HCT116 (cell line): ENCODE data around the gene PEX11B.

Experiments used
- CBX3 ChIP-seq: IDR thresholded peaks from 2 replicates; pipeline ENCODE4 v1.6.1; 2012; ENCODE audit warnings: low read depth
- ELF1 ChIP-seq: IDR thresholded peaks from 2 replicates; pipeline ENCODE4 v1.6.1; 2012; ENCODE audit warnings: low read depth, borderline replicate concordance
- EZH2 ChIP-seq: fragments of 200-600 bp; sonication (generic); IDR thresholded peaks from 2 replicates; pipeline ENCODE4 v1.6.1; 2017; ENCODE audit warnings: antibody characterized with exemption, mixed run types
- EZH2phosphoT487 ChIP-seq: fragments of 200-600 bp; IDR thresholded peaks from 2 replicates; pipeline ENCODE4 v1.6.1; 2018; ENCODE audit warnings: antibody characterized with exemption, borderline replicate concordance
- FOSL1 ChIP-seq: IDR thresholded peaks from 2 replicates; pipeline ENCODE4 v1.6.1; 2012; ENCODE audit warnings: low read depth
- MAX ChIP-seq: IDR thresholded peaks from 2 replicates; pipeline ENCODE4 v1.6.1; 2012
- POLR2A ChIP-seq: IDR thresholded peaks from 2 replicates; pipeline ENCODE4 v1.7.0; 2011; ENCODE audit warnings: borderline replicate concordance; ENCODE audit not compliant: insufficient read depth, insufficient read length; ENCODE audit errors: extremely low read depth
- POLR2AphosphoS5 ChIP-seq: IDR thresholded peaks from 2 replicates; pipeline ENCODE4 v1.6.1; 2011; ENCODE audit warnings: mild to moderate bottlenecking, low read depth, low read length, moderate library complexity
- RAD21 ChIP-seq: IDR thresholded peaks from 2 replicates; pipeline ENCODE4 v1.6.1; 2012; ENCODE audit warnings: low read depth, mild to moderate bottlenecking
- REST ChIP-seq: IDR thresholded peaks from 2 replicates; pipeline ENCODE4 v1.6.1; 2012; ENCODE audit warnings: low read depth
- SIN3A ChIP-seq: IDR thresholded peaks from 2 replicates; pipeline ENCODE4 v1.6.1; 2012; ENCODE audit warnings: low read depth
- YY1 ChIP-seq: IDR thresholded peaks from 2 replicates; pipeline ENCODE4 v1.6.1; 2011; ENCODE audit warnings: low read length, low read depth, moderate library complexity, mild to moderate bottlenecking; ENCODE audit not compliant: insufficient replicate concordance; ENCODE audit errors: extremely low read depth
- TF ChIP-seq, protein P1 (sequence below), 3 experiments: fragments of 200-600 bp in 1 of 3; sonication (generic) in 1 of 3; IDR thresholded peaks in 2 of 3; conservative IDR thresholded peaks in 1 of 3; 2 replicates each; pipeline ENCODE4 v1.5.1; 2012 to 2017; ENCODE audit warnings: low read depth in 2 of 3, low read length in 2 of 3, antibody characterized with exemption in 1 of 3, borderline replicate concordance in 1 of 3, control low read depth in 1 of 3, mild to moderate bottlenecking in 1 of 3, mixed read lengths in 1 of 3, mixed run types in 1 of 3, moderate library complexity in 1 of 3; ENCODE audit not compliant: insufficient read depth in 1 of 3
- TF ChIP-seq, protein P2 (sequence below): IDR thresholded peaks from 2 replicates; pipeline ENCODE4 v1.6.1; 2011; ENCODE audit warnings: mild to moderate bottlenecking, low read length, moderate library complexity; ENCODE audit not compliant: insufficient replicate concordance; ENCODE audit errors: extremely low read depth

- TF ChIP-seq, protein P1, sequence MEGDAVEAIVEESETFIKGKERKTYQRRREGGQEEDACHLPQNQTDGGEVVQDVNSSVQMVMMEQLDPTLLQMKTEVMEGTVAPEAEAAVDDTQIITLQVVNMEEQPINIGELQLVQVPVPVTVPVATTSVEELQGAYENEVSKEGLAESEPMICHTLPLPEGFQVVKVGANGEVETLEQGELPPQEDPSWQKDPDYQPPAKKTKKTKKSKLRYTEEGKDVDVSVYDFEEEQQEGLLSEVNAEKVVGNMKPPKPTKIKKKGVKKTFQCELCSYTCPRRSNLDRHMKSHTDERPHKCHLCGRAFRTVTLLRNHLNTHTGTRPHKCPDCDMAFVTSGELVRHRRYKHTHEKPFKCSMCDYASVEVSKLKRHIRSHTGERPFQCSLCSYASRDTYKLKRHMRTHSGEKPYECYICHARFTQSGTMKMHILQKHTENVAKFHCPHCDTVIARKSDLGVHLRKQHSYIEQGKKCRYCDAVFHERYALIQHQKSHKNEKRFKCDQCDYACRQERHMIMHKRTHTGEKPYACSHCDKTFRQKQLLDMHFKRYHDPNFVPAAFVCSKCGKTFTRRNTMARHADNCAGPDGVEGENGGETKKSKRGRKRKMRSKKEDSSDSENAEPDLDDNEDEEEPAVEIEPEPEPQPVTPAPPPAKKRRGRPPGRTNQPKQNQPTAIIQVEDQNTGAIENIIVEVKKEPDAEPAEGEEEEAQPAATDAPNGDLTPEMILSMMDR (IDR thresholded peaks at IDR 0.05 in 2 of 3, conservative IDR thresholded peaks at IDR 0.05 in 1 of 3; ENCODE audit: borderline replicate concordance in 1 of 3, insufficient read depth in 1 of 3, low read depth in 2 of 3, low read length in 2 of 3) = no peak
- TF ChIP-seq RAD21 = no peak
- no peak for TF ChIP-seq EZH2phosphoT487
- no peak for TF ChIP-seq YY1
- TF ChIP-seq, protein P2, sequence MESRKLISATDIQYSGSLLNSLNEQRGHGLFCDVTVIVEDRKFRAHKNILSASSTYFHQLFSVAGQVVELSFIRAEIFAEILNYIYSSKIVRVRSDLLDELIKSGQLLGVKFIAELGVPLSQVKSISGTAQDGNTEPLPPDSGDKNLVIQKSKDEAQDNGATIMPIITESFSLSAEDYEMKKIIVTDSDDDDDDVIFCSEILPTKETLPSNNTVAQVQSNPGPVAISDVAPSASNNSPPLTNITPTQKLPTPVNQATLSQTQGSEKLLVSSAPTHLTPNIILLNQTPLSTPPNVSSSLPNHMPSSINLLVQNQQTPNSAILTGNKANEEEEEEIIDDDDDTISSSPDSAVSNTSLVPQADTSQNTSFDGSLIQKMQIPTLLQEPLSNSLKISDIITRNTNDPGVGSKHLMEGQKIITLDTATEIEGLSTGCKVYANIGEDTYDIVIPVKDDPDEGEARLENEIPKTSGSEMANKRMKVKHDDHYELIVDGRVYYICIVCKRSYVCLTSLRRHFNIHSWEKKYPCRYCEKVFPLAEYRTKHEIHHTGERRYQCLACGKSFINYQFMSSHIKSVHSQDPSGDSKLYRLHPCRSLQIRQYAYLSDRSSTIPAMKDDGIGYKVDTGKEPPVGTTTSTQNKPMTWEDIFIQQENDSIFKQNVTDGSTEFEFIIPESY = no peak
- no peak for TF ChIP-seq POLR2A
- TF ChIP-seq REST = no peak
- TF ChIP-seq SIN3A = no peak
- no peak for TF ChIP-seq MAX
- TF ChIP-seq POLR2AphosphoS5 = no peak
- peak; percentile 4; the same call in 1 of the 2 replicates for TF ChIP-seq CBX3
- no peak for TF ChIP-seq FOSL1
- no peak for TF ChIP-seq EZH2
- no peak for TF ChIP-seq ELF1
Measured at GRCh38 chr1:145926686-145927062, 8.2 kb upstream of the PEX11B start.
